DLD1 (cell line): ENCODE results near the gene LY6G5C.

Source experiments
- in situ Hi-C: cut with HindIII; loops from 2 replicates; pipeline ENCODE4 v1.10.0; 2017; ENCODE audit warnings: low sequenced_read_pairs

Gene LY6G5C

DNA sequence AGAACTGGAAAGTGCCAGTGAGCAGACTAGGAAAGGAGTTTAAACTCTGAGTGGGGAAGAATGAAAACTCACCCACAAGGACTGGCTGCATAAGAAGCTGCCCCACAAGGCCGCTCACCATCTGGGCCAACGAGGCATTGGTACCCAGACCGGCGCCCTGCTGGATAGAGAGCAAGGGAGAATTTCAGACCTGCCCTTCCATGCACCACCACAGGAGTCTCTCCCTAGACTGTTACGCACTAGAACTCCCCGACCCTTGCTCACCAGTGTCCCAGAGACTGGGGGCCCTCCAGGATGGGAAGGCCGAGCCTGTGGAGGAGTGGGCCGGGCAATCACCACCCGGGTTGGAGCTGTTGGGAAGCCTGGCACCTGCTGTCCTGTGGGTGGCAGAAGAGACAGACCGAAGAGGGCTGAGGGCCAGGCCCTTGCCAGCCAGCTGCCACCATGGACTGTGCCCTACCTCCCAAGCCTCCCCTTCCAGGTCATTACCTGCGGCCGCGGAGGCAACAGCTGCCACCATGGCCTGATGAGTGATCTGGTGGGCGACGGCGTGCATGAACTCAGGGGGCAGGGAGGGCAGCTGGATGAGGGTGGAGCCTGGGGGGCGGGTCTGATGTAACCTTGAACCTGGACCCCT, 36.9 kb downstream of the LY6G5C start:
- in situ Hi-C loops, result no loop called here

DNA sequence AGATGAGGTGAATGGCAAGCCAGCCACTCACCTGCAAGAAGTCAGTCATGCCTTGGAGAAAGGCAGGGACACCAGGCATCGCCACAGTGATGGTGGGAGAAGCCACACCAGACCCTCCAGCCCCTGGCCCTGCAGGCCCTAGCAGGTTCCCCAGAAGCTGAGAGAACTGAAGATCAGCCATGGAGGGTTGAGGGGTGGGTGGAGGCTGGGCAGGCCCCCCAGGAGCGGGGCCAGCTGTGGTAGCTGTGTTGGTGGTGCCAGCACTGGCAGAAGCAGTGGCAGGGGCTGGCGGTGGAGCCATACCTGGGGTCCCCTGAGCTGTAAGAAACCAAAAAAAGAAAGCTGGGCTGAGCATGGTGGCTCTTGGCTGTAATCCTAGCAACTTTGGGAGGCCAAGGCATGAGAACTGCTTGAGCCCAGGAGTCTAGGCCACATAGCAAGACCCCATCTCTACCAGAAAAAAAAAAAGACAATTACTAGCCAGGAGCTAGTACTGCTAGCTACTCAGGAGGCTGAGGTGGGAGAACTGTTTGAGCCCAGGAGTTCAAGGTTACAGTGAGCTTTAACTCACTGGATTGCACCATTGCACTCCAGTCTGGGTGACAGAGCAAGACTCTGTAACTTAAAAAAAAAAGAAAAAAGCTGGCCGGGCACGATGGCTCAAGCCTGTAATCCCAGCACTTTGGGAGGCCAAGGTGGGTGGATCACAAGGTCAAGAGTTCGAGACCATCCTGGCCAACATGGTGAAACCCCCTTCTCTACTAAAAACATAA, 37.9 kb downstream of the LY6G5C start:
- in situ Hi-C loops, result no loop called here

DNA sequence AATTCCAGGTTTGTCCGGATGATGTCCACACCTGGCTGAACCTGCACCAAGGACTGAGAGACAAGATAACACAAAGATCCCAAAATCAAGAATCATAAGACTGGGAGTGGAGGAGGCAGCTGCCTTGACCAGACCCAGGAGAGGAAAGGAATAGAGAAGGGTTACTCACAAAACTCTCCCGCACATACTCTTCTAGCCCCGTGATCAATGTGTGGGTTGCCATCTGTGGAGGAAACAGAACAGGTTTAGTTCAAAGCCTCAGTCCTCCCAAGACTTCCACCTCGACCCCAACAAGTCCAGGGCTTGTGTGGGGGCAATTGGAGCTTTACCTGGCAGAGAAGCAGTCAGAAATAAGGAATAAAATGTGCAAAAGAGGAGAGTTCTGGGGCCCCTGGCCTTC, 39.5 kb downstream of the LY6G5C start:
- in situ Hi-C loops, result no loop called here

- in situ Hi-C loops, result no loop called here
These were observed 40.3 kb downstream of the LY6G5C start for GRCh38 chr6:31640612-31641011.

GRCh38 chr6:31639449-31639861, 41.4 kb downstream of the LY6G5C start:
- in situ Hi-C loops, result no loop called here

- in situ Hi-C loops, result no loop called here
These were observed 41.8 kb downstream of the LY6G5C start for GRCh38 chr6:31639043-31639442.

- in situ Hi-C loops, result no loop called here
These were observed 43.9 kb downstream of the LY6G5C start for GRCh38 chr6:31636698-31637596.

DNA sequence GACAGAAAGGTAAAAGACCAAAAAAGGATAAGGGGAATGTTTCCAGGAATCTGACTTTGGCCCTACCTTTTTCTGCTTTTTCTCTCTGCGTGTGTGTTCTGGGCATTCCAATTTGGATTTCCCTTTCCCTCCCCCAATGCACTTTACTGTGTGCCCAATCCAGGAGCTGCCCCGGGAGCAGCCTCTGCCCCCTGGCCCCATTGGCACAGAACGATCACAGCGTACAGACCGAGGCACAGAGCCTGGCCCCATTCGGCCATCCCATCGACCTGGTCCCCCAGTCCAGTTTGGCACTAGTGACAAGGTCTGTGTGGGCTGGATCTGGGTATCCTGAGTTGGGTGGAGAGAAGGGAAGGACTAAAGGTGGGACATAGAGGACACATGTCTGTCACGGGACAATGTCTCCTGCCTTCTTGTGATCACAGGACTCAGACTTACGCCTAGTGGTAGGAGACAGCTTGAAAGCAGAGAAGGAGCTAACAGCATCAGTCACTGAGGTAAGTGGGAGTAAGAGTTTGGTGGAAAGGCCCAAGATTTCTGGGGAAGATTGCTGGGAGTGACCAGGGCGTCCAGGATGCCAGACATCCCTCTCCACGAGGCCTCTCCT, 45.8 kb downstream of the LY6G5C start:
- in situ Hi-C loops, result no loop called here

- in situ Hi-C loops, result no loop called here
These were observed 46.7 kb downstream of the LY6G5C start for GRCh38 chr6:31634131-31634530.

DNA sequence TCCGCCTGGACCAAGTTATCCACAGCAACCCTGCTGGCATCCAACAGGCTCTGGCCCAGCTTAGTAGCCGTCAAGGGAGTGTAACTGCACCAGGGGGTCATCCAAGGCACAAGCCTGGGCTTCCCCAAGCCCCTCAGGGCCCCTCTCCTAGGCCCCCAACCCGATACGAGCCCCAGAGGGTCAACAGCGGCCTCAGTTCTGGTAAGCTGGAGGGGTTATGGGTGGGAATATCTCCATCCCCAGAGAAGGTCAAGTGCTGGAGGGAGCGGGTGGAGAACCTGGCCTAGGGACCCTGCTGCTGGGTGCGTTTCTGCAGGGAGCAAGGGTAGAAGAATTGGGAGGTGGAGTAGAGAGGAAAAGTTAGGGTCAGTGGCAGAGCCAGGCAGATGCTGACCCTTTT, 47.4 kb downstream of the LY6G5C start:
- in situ Hi-C loops, result no loop called here

- in situ Hi-C loops, result no loop called here
These were observed 48.5 kb downstream of the LY6G5C start for GRCh38 chr6:31632279-31632946.

GRCh38 chr6:31631681-31632278, 49.1 kb downstream of the LY6G5C start:
- in situ Hi-C loops, result no loop called here

- in situ Hi-C loops, result no loop called here
These were observed 49.7 kb downstream of the LY6G5C start for GRCh38 chr6:31631209-31631608.

DNA sequence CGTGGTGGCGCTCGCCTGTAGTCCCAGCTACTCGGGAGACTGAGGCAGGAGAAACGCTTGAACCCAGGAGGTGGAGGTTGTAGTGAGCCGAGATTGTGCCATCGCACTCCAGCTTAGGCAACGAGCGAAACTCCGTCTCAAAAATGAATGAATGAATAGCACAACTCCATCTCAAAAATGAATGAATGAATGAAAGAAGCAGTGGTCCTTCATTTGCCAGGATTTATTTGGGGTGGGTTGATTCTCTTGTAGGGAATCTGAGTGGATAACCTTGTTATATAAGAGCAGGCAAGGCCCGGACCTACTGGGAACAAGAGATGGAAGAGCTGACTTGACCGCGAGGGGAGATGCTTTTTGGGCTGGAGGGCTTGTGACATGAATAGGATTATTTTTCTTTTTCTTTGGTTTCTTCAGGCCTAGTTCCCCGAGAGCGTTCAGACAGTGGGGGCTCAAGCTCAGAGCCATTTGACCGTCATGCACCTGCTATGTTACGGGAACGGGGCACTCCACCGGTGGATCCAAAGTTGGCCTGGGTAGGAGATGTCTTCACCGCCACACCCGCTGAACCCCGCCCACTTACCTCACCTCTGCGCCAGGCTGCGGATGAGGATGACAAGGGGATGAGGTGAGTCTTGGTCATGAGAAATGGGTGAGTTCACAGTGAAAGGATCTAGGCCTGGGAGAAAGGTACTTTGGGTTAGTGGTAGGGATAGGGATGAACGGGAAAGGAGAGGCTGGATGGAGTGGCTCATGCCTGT, 50.5 kb downstream of the LY6G5C start:
- in situ Hi-C loops, result no loop called here

GRCh38 chr6:31629014-31629413, 51.9 kb downstream of the LY6G5C start:
- in situ Hi-C loops, result no loop called here

DNA sequence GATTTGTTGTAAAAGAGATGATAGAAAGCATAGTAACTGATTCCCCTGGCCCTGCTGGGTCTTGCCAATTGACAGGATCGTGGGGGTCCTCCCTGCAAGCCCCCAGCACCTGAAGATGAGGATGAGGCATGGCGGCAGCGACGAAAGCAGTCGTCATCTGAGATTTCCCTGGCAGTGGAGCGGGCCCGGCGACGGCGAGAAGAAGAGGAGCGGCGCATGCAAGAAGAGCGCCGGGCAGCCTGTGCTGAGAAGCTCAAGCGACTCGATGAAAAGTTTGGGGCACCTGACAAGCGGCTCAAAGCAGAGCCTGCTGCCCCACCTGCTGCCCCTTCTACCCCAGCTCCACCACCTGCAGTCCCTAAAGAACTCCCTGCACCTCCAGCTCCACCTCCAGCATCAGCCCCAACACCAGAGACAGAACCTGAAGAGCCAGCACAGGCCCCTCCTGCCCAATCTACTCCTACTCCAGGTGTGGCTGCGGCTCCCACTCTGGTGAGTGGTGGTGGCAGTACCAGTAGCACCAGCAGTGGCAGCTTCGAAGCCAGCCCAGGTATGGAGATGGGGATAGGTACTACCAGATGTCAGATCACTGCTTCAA, 53.1 kb downstream of the LY6G5C start:
- in situ Hi-C loops, result no loop called here

- in situ Hi-C loops, result no loop called here
These were observed 53.9 kb downstream of the LY6G5C start for GRCh38 chr6:31626952-31627351.
